WTC11 (cell line): ENCODE results near the gene SCN3A. TPM values are rescaled to one million over a fixed set of nuclear protein-coding genes. Genes with fewer than 3 reads are reported as not detected.

ENCODE experiments used
- ATAC-seq: fragments of 200-7000 bp; cut with Tn5 transposase; 2 replicates; pipeline ENCODE4 v1.10.0; 2021; ENCODE audit warnings: mild to moderate bottlenecking, moderate library complexity
- CTCF ChIA-PET: fragments of 300-600 bp; sonication (Branson Sonifier 250); formaldehyde crosslinking; loops from one replicate; lab custom pipeline; 2021; ENCODE audit warnings: antibody characterized with exemption; lab: Charles Lee
- POLR2A ChIA-PET: fragments of 350-600 bp; sonication (Branson Sonifier 250); formaldehyde crosslinking; loops from one replicate; lab custom pipeline; 2021; ENCODE audit warnings: antibody characterized with exemption; lab: Charles Lee
- DNase-seq: peaks from one replicate; pipeline ENCODE4 v3.0.0; 2021; ENCODE audit warnings: low spot score
- H3K27ac Mint-ChIP-seq: 2 replicates; pipeline ENCODE4 v1.8.0; 2021; ENCODE audit warnings: mixed read lengths
- H3K27me3 Mint-ChIP-seq: 2 replicates; pipeline ENCODE4 v1.8.0; 2021; ENCODE audit warnings: low read depth, mild to moderate bottlenecking, moderate library complexity, mixed read lengths
- H3K36me3 Mint-ChIP-seq: 2 replicates; pipeline ENCODE4 v1.8.0; 2021; ENCODE audit warnings: mixed read lengths
- H3K4me1 Mint-ChIP-seq: 2 replicates; pipeline ENCODE4 v1.8.0; 2022; ENCODE audit warnings: mixed read lengths
- H3K4me3 Mint-ChIP-seq: 2 replicates; pipeline ENCODE4 v1.8.0; 2021; ENCODE audit warnings: mild to moderate bottlenecking, moderate library complexity, mixed read lengths
- H3K9me3 Mint-ChIP-seq: 2 replicates; pipeline ENCODE4 v1.8.0; 2021; ENCODE audit warnings: mixed read lengths
- CREB1 ChIP-seq: sonication (generic); formaldehyde crosslinking; IDR thresholded peaks from 2 replicates; pipeline ENCODE4 v1.8.0; 2023; ENCODE audit warnings: mild to moderate bottlenecking, missing genetic modification reagents
- FOXJ3 ChIP-seq: sonication (generic); formaldehyde crosslinking; IDR thresholded peaks from 2 replicates; pipeline ENCODE4 v1.9.0; 2021; ENCODE audit warnings: missing genetic modification reagents, mild to moderate bottlenecking, borderline replicate concordance
- GABPB1 ChIP-seq: sonication (generic); formaldehyde crosslinking; IDR thresholded peaks from 2 replicates; pipeline ENCODE4 v1.8.1; 2023; ENCODE audit warnings: mild to moderate bottlenecking, missing genetic modification reagents
- GRHL2 ChIP-seq: fragments of 250-450 bp; sonication (Bioruptor Pico); IDR thresholded peaks from 2 replicates; pipeline ENCODE4 v1.8.0; 2022; ENCODE audit warnings: mild to moderate bottlenecking, moderate library complexity; ENCODE audit not compliant: insufficient replicate concordance, severe bottlenecking
- GTF2I ChIP-seq: fragments of 250-450 bp; sonication (Bioruptor Pico); conservative IDR thresholded peaks from 2 replicates; pipeline ENCODE4 v1.4.0; 2021; ENCODE audit warnings: mild to moderate bottlenecking
- IRF2 ChIP-seq: sonication (generic); formaldehyde crosslinking; IDR thresholded peaks from 2 replicates; pipeline ENCODE4 v1.8.0; 2022; ENCODE audit warnings: low read depth, missing genetic modification reagents, borderline replicate concordance
- NFATC4 ChIP-seq: fragments of 250-450 bp; sonication (Bioruptor Pico); IDR thresholded peaks from 2 replicates; pipeline ENCODE4 v1.9.0; 2021; ENCODE audit warnings: mild to moderate bottlenecking
- NR1H2 ChIP-seq: sonication (generic); formaldehyde crosslinking; IDR thresholded peaks from 2 replicates; pipeline ENCODE4 v1.9.0; 2021; ENCODE audit warnings: mild to moderate bottlenecking, moderate library complexity, missing genetic modification reagents
- PRRX2 ChIP-seq: fragments of 250-450 bp; sonication (Bioruptor Pico); IDR thresholded peaks from 2 replicates; pipeline ENCODE4 v1.8.0; 2021; ENCODE audit warnings: mild to moderate bottlenecking
- SMAD4 ChIP-seq: sonication (generic); formaldehyde crosslinking; IDR thresholded peaks from 2 replicates; pipeline ENCODE4 v1.8.0; 2022; ENCODE audit warnings: mild to moderate bottlenecking, missing genetic modification reagents
- SOX15 ChIP-seq: fragments of 250-450 bp; sonication (Bioruptor Pico); IDR thresholded peaks from 2 replicates; pipeline ENCODE4 v1.9.0; 2021; ENCODE audit warnings: mild to moderate bottlenecking
- SP1 ChIP-seq: sonication (generic); formaldehyde crosslinking; conservative IDR thresholded peaks from 2 replicates; pipeline ENCODE4 v1.8.1; 2022; ENCODE audit warnings: missing genetic modification reagents
- STAT6 ChIP-seq: sonication (generic); formaldehyde crosslinking; conservative IDR thresholded peaks from 2 replicates; pipeline ENCODE4 v1.8.1; 2023; ENCODE audit warnings: mild to moderate bottlenecking, low read depth, missing genetic modification reagents, moderate library complexity
- TCF7 ChIP-seq: sonication (generic); formaldehyde crosslinking; IDR thresholded peaks from 2 replicates; pipeline ENCODE4 v1.8.0; 2022; ENCODE audit warnings: mild to moderate bottlenecking, low read depth, missing genetic modification reagents, moderate library complexity
- TEAD1 ChIP-seq: sonication (generic); formaldehyde crosslinking; IDR thresholded peaks from 2 replicates; pipeline ENCODE4 v1.8.0; 2022; ENCODE audit warnings: mild to moderate bottlenecking, missing genetic modification reagents
- TEAD4 ChIP-seq: sonication (generic); formaldehyde crosslinking; IDR thresholded peaks from 2 replicates; pipeline ENCODE4 v1.8.0; 2022; ENCODE audit warnings: mild to moderate bottlenecking, missing genetic modification reagents
- TP53 ChIP-seq: sonication (generic); formaldehyde crosslinking; IDR thresholded peaks from 2 replicates; pipeline ENCODE4 v1.8.1; 2023; ENCODE audit warnings: mild to moderate bottlenecking, missing genetic modification reagents
- ZBTB21 ChIP-seq: sonication (generic); formaldehyde crosslinking; IDR thresholded peaks from 2 replicates; pipeline ENCODE4 v1.8.1; 2023; ENCODE audit warnings: mild to moderate bottlenecking, missing genetic modification reagents, borderline replicate concordance
- ZNF263 ChIP-seq: sonication (generic); formaldehyde crosslinking; IDR thresholded peaks from 2 replicates; pipeline ENCODE4 v1.8.1; 2022; ENCODE audit warnings: low read depth, mild to moderate bottlenecking, moderate library complexity, missing genetic modification reagents
- ZNF317 ChIP-seq: sonication (generic); formaldehyde crosslinking; IDR thresholded peaks from 2 replicates; pipeline ENCODE4 v1.8.1; 2023; ENCODE audit warnings: low read depth, mild to moderate bottlenecking, moderate library complexity, missing genetic modification reagents, borderline replicate concordance
- ZNF416 ChIP-seq: fragments of 250-450 bp; sonication (Bioruptor Pico); IDR thresholded peaks from 2 replicates; pipeline ENCODE4 v1.9.0; 2021; ENCODE audit warnings: mild to moderate bottlenecking, inconsistent platforms
- ZNF423 ChIP-seq: fragments of 250-450 bp; sonication (Bioruptor Pico); IDR thresholded peaks from 2 replicates; pipeline ENCODE4 v2.1.2; 2022; ENCODE audit warnings: mild to moderate bottlenecking, moderate library complexity
- ZNF671 ChIP-seq: fragments of 250-450 bp; sonication (Bioruptor Pico); IDR thresholded peaks from 2 replicates; pipeline ENCODE4 v1.8.0; 2021; ENCODE audit warnings: mild to moderate bottlenecking
- total RNA-seq: library from RNA; stranded (reverse); gene quantifications from 3 replicates; pipeline ENCODE4 v1.2.3, GENCODE V29; 2021
- TF ChIP-seq, protein P1 (sequence below): sonication (generic); formaldehyde crosslinking; IDR thresholded peaks from 2 replicates; pipeline ENCODE4 v1.8.1; 2023; ENCODE audit warnings: mild to moderate bottlenecking, missing genetic modification reagents
- TF ChIP-seq, protein P2 (sequence below): sonication (generic); formaldehyde crosslinking; IDR thresholded peaks from 2 replicates; pipeline ENCODE4 v1.8.1; 2022; ENCODE audit warnings: mild to moderate bottlenecking, moderate library complexity, missing genetic modification reagents
- TF ChIP-seq, protein P3 (sequence below): sonication (generic); formaldehyde crosslinking; IDR thresholded peaks from 2 replicates; pipeline ENCODE4 v1.8.1; 2022; ENCODE audit warnings: low read depth, missing genetic modification reagents, borderline replicate concordance
- TF ChIP-seq, protein P4 (sequence below): sonication (generic); formaldehyde crosslinking; IDR thresholded peaks from 2 replicates; pipeline ENCODE4 v1.8.1; 2023; ENCODE audit warnings: mild to moderate bottlenecking, missing genetic modification reagents, moderate library complexity

SCN3A gene
- total RNA-seq, 1 experiment from 2014 or later: 0.04 TPM

- Mint-ChIP-seq H3K27me3 (no peaks in the 10 kb centered on the region), H3K9me3 (no peaks in the 10 kb centered on the region), H3K4me1 (peaks cover 15% of the 10 kb centered on the region), H3K4me3 (no peak overlapping the region), H3K36me3 (no peaks in the 10 kb centered on the region), H3K27ac (no peak overlapping the region)
- DNase-seq: no peak
- ChIA-PET POLR2A (interaction anchor here (0.8 kb wide), 1 partner anchor 94 kb away, joined by 3 read pairs; no protein-coding TSS in a partner anchor), CTCF (no interaction called here)
- TF ChIP-seq, protein P1, sequence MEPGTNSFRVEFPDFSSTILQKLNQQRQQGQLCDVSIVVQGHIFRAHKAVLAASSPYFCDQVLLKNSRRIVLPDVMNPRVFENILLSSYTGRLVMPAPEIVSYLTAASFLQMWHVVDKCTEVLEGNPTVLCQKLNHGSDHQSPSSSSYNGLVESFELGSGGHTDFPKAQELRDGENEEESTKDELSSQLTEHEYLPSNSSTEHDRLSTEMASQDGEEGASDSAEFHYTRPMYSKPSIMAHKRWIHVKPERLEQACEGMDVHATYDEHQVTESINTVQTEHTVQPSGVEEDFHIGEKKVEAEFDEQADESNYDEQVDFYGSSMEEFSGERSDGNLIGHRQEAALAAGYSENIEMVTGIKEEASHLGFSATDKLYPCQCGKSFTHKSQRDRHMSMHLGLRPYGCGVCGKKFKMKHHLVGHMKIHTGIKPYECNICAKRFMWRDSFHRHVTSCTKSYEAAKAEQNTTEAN (CRISPR knock-in tag): no peak
- TF ChIP-seq STAT6 (CRISPR knock-in tag) (no peak), GABPB1 (CRISPR knock-in tag) (0 out of 2 replicates have a peak, but pooled peaks have one; percentile 16)
- ATAC-seq: no peak
Measured at GRCh38 chr2:165112133-165112573, 91.7 kb downstream of the SCN3A start.

DNA sequence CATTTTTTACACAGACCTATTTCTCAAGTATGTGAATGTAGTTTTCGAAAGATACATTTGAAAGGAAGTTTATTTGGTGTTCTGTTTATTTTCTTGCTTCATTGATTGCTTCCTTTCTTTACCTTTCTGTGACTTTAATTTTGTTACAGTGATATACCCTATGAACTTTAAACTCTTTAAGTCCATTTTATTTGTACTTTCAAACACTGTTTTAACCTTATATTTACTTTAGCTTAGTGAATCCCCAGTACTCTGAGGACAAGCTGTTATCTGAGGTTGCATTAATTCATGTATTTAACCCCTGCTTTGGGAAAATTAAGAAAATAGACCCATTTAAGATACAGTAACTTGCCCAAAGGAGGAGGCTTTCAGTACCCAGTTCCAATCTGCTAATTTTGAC, 93.5 kb downstream of the SCN3A start:
- POLR2A ChIA-PET: no interaction called here
- CTCF ChIA-PET: no interaction called here
- Mint-ChIP-seq H3K9me3 (no peaks in the 10 kb centered on the region), H3K36me3 (no peaks in the 10 kb centered on the region), H3K27me3 (no peaks in the 10 kb centered on the region), H3K27ac (no peak overlapping the region), H3K4me3 (no peak overlapping the region), H3K4me1 (peaks cover 12% of the 10 kb centered on the region)
- ATAC-seq (no peak), DNase-seq (no peak)
- no peak for TF ChIP-seq ZNF263 (CRISPR knock-in tag)
- no peak for TF ChIP-seq TP53
- no peak for TF ChIP-seq ZNF416 (CRISPR knock-in tag)
- no peak for TF ChIP-seq ZNF671 (CRISPR knock-in tag)
- no peak for TF ChIP-seq SP1 (CRISPR knock-in tag)
- no peak for TF ChIP-seq ZNF423 (CRISPR knock-in tag)
- TF ChIP-seq ZBTB21 (CRISPR knock-in tag): no peak
- no peak for TF ChIP-seq GTF2I
- TF ChIP-seq TEAD1 (CRISPR knock-in tag): no peak
- TF ChIP-seq NR1H2 (CRISPR knock-in tag): no peak
- no peak for TF ChIP-seq GRHL2 (CRISPR knock-in tag)
- TF ChIP-seq NFATC4 (CRISPR knock-in tag): no peak
- no peak for TF ChIP-seq PRRX2 (CRISPR knock-in tag)
- no peak for TF ChIP-seq TEAD4 (CRISPR knock-in tag)
- TF ChIP-seq CREB1 (CRISPR knock-in tag): no peak

- Mint-ChIP-seq H3K36me3 (no peaks in the 10 kb centered on the region), H3K4me3 (no peak overlapping the region), H3K9me3 (no peaks in the 10 kb centered on the region), H3K4me1 (peaks cover 12% of the 10 kb centered on the region), H3K27me3 (no peaks in the 10 kb centered on the region), H3K27ac (no peak overlapping the region)
- no peak for DNase-seq
- no peak for ATAC-seq
- CTCF ChIA-PET: no interaction called here
- POLR2A ChIA-PET: no interaction called here
- TF ChIP-seq FOXJ3 (CRISPR knock-in tag) (no peak), ZNF317 (CRISPR knock-in tag) (no peak), TCF7 (CRISPR knock-in tag) (no peak), ZNF263 (CRISPR knock-in tag) (no peak), CREB1 (CRISPR knock-in tag) (no peak), SMAD4 (CRISPR knock-in tag) (no peak), ZNF671 (CRISPR knock-in tag) (no peak), SOX15 (no peak), IRF2 (CRISPR knock-in tag) (no peak), GABPB1 (CRISPR knock-in tag) (no peak)
- TF ChIP-seq, protein P2, sequence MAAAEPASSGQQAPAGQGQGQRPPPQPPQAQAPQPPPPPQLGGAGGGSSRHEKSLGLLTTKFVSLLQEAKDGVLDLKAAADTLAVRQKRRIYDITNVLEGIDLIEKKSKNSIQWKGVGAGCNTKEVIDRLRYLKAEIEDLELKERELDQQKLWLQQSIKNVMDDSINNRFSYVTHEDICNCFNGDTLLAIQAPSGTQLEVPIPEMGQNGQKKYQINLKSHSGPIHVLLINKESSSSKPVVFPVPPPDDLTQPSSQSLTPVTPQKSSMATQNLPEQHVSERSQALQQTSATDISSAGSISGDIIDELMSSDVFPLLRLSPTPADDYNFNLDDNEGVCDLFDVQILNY (CRISPR knock-in tag): no peak
- TF ChIP-seq, protein P3, sequence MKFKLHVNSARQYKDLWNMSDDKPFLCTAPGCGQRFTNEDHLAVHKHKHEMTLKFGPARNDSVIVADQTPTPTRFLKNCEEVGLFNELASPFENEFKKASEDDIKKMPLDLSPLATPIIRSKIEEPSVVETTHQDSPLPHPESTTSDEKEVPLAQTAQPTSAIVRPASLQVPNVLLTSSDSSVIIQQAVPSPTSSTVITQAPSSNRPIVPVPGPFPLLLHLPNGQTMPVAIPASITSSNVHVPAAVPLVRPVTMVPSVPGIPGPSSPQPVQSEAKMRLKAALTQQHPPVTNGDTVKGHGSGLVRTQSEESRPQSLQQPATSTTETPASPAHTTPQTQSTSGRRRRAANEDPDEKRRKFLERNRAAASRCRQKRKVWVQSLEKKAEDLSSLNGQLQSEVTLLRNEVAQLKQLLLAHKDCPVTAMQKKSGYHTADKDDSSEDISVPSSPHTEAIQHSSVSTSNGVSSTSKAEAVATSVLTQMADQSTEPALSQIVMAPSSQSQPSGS (CRISPR knock-in tag): no peak
- TF ChIP-seq, protein P4, sequence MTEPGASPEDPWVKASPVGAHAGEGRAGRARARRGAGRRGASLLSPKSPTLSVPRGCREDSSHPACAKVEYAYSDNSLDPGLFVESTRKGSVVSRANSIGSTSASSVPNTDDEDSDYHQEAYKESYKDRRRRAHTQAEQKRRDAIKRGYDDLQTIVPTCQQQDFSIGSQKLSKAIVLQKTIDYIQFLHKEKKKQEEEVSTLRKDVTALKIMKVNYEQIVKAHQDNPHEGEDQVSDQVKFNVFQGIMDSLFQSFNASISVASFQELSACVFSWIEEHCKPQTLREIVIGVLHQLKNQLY (CRISPR knock-in tag): no peak
Measured at GRCh38 chr2:165109915-165110314, 93.9 kb downstream of the SCN3A start.
